Fibroblast of lung (primary cell): ENCODE results near the gene HOXA7. TPM values are rescaled to one million over a fixed set of nuclear protein-coding genes. Genes with fewer than 3 reads are reported as not detected.

Experiments used
- DNase-seq, 2 donors: peaks; one replicate each; pipeline versions ENCODE4 v3.0.0 to v3.0.0-alpha.2; 2010; ENCODE audit warnings: low read depth in 2 of 2
- H2AFZ ChIP-seq: 2 replicates; pipeline ENCODE4 v1.5.1; 2012; ENCODE audit warnings: low read length, control low read depth, inconsistent platforms
- H3K27ac ChIP-seq: 2 replicates; pipeline ENCODE4 v1.5.1; 2011; ENCODE audit warnings: low read length, control low read depth; ENCODE audit not compliant: insufficient read depth
- H3K27me3 ChIP-seq: 2 replicates; pipeline ENCODE4 v1.5.1; 2011; ENCODE audit warnings: mild to moderate bottlenecking, low read length; ENCODE audit not compliant: control insufficient read depth, insufficient read depth
- H3K36me3 ChIP-seq: 2 replicates; pipeline ENCODE4 v1.5.1; 2011; ENCODE audit warnings: low read length; ENCODE audit not compliant: control insufficient read depth, insufficient read depth
- H3K4me1 ChIP-seq: 2 replicates; pipeline ENCODE4 v1.5.1; 2011; ENCODE audit warnings: low read length; ENCODE audit not compliant: control insufficient read depth, insufficient read depth; ENCODE audit errors: extremely low read depth
- H3K4me2 ChIP-seq: 2 replicates; pipeline ENCODE4 v1.5.1; 2011; ENCODE audit warnings: low read length, control low read depth; ENCODE audit not compliant: insufficient read depth; ENCODE audit errors: extremely low read depth
- H3K4me3 ChIP-seq, 4 experiments: fragments of 200-600 bp in 1 of 4; sonication (generic) in 1 of 4; replicated peaks in 1 of 4; 2 replicates each; pipeline ENCODE4 v1.5.1; 2011 to 2016; ENCODE audit warnings: low read length in 4 of 4, low read depth in 3 of 4, mild to moderate bottlenecking in 3 of 4, control low read depth in 2 of 4, inconsistent platforms in 1 of 4, mixed read lengths in 1 of 4; ENCODE audit not compliant: insufficient read depth in 1 of 4; ENCODE audit errors: control extremely low read depth in 1 of 4
- H3K79me2 ChIP-seq: 2 replicates; pipeline ENCODE4 v1.5.1; 2012; ENCODE audit warnings: mild to moderate bottlenecking, low read length, inconsistent platforms; ENCODE audit not compliant: control insufficient read depth, insufficient read depth
- H3K9ac ChIP-seq: 2 replicates; pipeline ENCODE4 v1.5.1; 2011; ENCODE audit warnings: mild to moderate bottlenecking, low read length, control low read depth; ENCODE audit not compliant: insufficient read depth
- H3K9me3 ChIP-seq: 2 replicates; pipeline ENCODE4 v1.5.1; 2012; ENCODE audit warnings: low read depth, low read length; ENCODE audit not compliant: control insufficient read depth, insufficient read depth
- H4K20me1 ChIP-seq: 2 replicates; pipeline ENCODE4 v1.5.1; 2011; ENCODE audit warnings: low read length; ENCODE audit not compliant: control insufficient read depth, insufficient read depth; ENCODE audit errors: extremely low read depth
- CTCF ChIP-seq, 2 donors: IDR thresholded peaks in 1 of 2; conservative IDR thresholded peaks in 1 of 2; 1 replicate in 1 of 2; 2 replicates in 1 of 2; pipeline ENCODE4 v1.5.1; 2011 to 2012; ENCODE audit warnings: low read length in 2 of 2, control low read depth in 1 of 2, inconsistent platforms in 1 of 2, low read depth in 1 of 2, mild to moderate bottlenecking in 1 of 2
- EZH2 ChIP-seq: IDR thresholded peaks from 2 replicates; pipeline ENCODE4 v1.5.1; 2012; ENCODE audit warnings: low read length, control low read depth, mild to moderate bottlenecking; ENCODE audit errors: missing control alignments
- polyA plus RNA-seq, 2 donors: library from polyadenylated mRNA; depleted of rRNA in 1 of 2; stranded (reverse) in 1 of 2; unstranded in 1 of 2; fragments of >200 nt; gene quantifications; 2 replicates each; pipeline ENCODE4 v1.2.1, GENCODE V29; 2011 to 2012; ENCODE audit warnings: missing spikeins in 1 of 2
- total RNA-seq: library from RNA; depleted of rRNA; stranded (reverse); fragments of >200 nt; gene quantifications from 2 replicates; pipeline ENCODE4 v1.2.1, GENCODE V29; 2014

HOXA7 gene
- total and polyA plus RNA-seq, 2 donors (not counting 1 experiment from before 2014, with no cell fraction given), result 1.2 to 5.3 TPM

DNA sequence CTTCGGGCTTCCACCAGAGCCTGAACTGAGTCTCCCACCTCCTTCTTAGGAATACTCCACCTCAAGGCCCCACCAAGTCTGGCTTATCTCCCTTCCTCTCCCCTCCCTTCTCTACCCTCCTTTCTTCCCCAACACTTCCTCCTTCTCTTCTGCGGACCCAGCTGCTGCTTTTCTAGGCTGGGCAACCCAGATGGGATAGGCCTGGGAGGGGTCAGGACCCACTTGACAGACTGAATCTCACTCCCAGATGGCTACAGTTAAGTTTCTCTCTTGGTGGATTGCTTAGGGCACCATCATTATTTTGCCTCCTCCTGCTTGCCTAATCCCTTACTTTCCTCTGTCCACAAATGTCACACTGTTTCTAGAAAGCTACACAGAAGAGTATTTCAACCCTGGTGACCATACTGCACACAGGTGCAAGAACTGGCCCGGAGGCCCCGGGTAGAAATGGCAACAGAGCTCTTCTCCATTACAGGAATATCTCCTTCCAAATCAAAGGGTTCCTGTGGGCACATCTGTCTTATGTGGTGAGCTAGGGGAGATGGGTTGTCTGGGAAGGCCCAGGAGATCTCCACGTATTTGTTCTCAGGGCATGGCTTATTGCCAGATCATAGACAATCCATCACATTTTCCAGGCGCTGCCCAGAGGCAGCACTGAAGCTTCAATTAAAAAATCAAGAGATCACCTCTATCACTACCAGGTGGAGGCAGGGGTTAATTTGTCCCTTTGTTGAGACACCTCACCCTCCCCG is 33.7 kb upstream of the HOXA7 start:
- H3K4me3 ChIP-seq, result no peak overlapping the region
- H3K4me1 ChIP-seq, result no peaks in the 10 kb centered on the region
- H3K4me2 ChIP-seq, result no peak overlapping the region
- no peak for DNase-seq
- no peak overlapping the region for H2AFZ ChIP-seq
- peaks cover 87% of the 10 kb centered on the region for H3K27me3 ChIP-seq
- no peaks in the 10 kb centered on the region for H4K20me1 ChIP-seq
- no peaks in the 10 kb centered on the region for H3K79me2 ChIP-seq
- H3K9me3 ChIP-seq, result no peaks in the 10 kb centered on the region
- H3K27ac ChIP-seq, result no peak overlapping the region
- TF ChIP-seq EZH2, result no peak
- H3K36me3 ChIP-seq, result no peaks in the 10 kb centered on the region
- H3K9ac ChIP-seq, result no peak overlapping the region

DNA sequence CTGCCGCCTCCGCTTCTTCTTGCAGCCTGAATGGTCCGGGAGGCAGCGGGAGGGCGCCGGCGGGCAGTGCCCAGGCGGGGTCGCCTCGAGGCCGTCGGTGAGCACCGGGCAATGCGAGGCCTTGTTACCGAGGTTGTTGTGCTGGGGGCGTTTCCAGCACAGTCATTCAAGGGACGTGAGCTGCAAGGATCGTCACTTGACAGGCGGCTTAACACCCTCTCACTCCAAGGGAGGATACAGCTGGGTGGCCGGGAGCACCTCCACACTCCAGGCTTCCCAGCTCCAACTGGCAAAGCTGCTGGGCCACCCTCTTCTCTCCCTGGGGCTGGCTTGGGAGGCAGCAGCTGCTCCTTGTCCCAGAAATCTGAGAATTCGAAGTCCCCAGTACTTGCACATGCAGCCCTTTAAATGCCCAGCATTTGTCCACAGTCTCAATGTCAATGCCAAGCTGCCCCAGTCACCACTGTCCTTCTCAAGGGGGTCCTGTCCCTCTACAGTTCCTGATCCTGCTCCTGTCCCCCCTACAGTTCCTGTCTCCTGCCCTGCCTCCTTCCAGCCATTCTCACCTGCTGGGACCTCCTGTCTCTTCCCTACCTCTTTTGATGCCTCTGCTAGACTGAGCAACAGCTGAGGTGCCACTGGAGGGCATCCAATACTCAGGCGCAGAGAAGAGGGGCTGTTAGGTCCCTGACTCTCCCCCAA is 33.0 kb upstream of the HOXA7 start:
- H3K27me3 ChIP-seq, result peaks cover 89% of the 10 kb centered on the region
- H3K9me3 ChIP-seq, result no peaks in the 10 kb centered on the region
- no peaks in the 10 kb centered on the region for H4K20me1 ChIP-seq
- no peak overlapping the region for H3K27ac ChIP-seq
- no peaks in the 10 kb centered on the region for H3K79me2 ChIP-seq
- TF ChIP-seq EZH2, result peak; percentile 83
- TF ChIP-seq CTCF (conservative IDR thresholded peaks at IDR 0.05 in 1 of 2, IDR thresholded peaks at IDR 0.05 in 1 of 2; ENCODE audit: low read depth in 1 of 2, low read length in 2 of 2), result no peak
- no peak for DNase-seq
- H3K4me1 ChIP-seq, result no peaks in the 10 kb centered on the region
- H3K9ac ChIP-seq, result no peak overlapping the region
- H2AFZ ChIP-seq, result no peak overlapping the region
- H3K36me3 ChIP-seq, result no peaks in the 10 kb centered on the region
- no peak overlapping the region for H3K4me3 ChIP-seq
- no peak overlapping the region for H3K4me2 ChIP-seq

DNA sequence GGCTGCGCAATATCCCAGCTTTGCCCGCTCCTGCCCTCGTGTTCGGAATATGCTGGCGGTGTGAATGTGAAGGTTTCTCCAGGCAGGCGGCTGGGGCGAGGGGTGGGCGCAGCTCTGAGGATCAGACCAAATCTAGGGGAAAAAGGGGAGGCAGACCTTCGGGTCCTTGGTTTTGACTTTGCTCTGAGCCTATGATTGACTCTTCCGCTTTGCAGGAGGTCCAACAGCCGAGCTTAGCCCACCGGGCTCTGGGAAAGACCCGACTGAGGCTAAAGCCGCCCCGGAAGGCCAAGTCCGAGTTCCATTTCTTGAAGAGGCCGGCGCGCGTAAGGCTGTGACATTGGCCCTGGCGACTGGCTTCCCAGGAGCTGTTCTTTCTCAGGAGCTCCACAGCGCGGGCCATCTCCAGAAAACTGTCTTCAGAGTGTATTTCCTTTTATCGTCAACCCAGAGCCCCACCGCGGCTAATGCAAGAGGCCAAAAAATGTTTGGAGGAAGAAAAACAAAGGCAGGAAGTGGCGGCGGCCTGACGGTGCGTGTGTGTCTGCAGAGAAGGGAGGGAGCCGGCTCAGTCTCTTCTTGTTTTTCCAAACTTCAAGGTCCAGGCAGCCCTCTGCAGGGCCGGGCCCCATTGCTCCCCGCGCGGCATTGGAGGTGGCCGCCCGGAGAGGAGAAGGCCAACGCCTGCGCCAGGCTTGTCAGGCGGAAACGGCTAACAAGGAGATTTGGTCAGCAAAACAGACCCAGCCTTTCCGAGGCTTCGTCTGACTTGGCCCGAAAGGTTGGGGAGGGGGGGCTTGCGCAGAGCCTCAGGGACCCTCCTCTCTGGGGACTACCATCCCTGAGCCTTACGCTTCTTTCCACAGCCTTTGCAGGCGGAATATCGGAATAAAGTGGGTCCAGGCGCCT is 32.2 kb upstream of the HOXA7 start:
- Histone ChIP-seq H3K4me3 (no peak overlapping the region), H3K9ac (no peak overlapping the region), H4K20me1 (no peaks in the 10 kb centered on the region), H3K36me3 (no peaks in the 10 kb centered on the region), H3K4me1 (no peaks in the 10 kb centered on the region), H3K9me3 (no peaks in the 10 kb centered on the region), H2AFZ (no peak overlapping the region), H3K27me3 (peaks cover 92% of the 10 kb centered on the region), H3K4me2 (peak overlapping the region; percentile 4), H3K79me2 (no peaks in the 10 kb centered on the region), H3K27ac (no peak overlapping the region)
- TF ChIP-seq EZH2, result peak; percentile 87
- no peak for TF ChIP-seq CTCF (conservative IDR thresholded peaks at IDR 0.05 in 1 of 2, IDR thresholded peaks at IDR 0.05 in 1 of 2; ENCODE audit: low read depth in 1 of 2, low read length in 2 of 2)
- DNase-seq, result no peak
